NCI-H2196 treated with DMSO at 0.1 percent for 48 hours (cell line): ENCODE results near the gene PPP1R7.

Experiments used
- DNase-seq: peaks from one replicate; lab custom pipeline; 2025; ENCODE audit not compliant: unreplicated experiment; lab: John Stamatoyannopoulos, UW

PPP1R7 gene

GRCh38 chr2:241228081-241228859 lies 78.0 kb downstream of the PPP1R7 start:
- no peak for DNase-seq

- no peak for DNase-seq
These were observed 78.7 kb downstream of the PPP1R7 start for GRCh38 chr2:241228860-241229516.

GRCh38 chr2:241229563-241230401 lies 79.5 kb downstream of the PPP1R7 start:
- no peak for DNase-seq

GRCh38 chr2:241230435-241230834 lies 80.2 kb downstream of the PPP1R7 start:
- no peak for DNase-seq

GRCh38 chr2:241232736-241233575 lies 82.7 kb downstream of the PPP1R7 start:
- peak; percentile 20 for DNase-seq
